Measurements from ENCODE around the gene ELN.
A peak's percentile ranks its signal among the peaks of the same experiment; 100 is the strongest.
"Not testable (repeated sequence)": the region's sequence is repeated elsewhere in the genome, so short reads cannot be mapped to it uniquely, and the experiment has no call there.

Gene ELN

GRCh38 chr7:74044366-74045350 is 16.7 kb downstream of the ELN start:
- no peak for DNase-seq

- DNase-seq: not testable (repeated sequence)
These were observed 18.6 kb downstream of the ELN start for GRCh38 chr7:74046581-74046980.

GRCh38 chr7:74047804-74048380 is 19.9 kb downstream of the ELN start:
- DNase-seq: no peak

- no peak for DNase-seq
These were observed 21.1 kb downstream of the ELN start for GRCh38 chr7:74048999-74049599.

GRCh38 chr7:74049997-74050798 is 22.2 kb downstream of the ELN start:
- no peak for DNase-seq

GRCh38 chr7:74051193-74051592 is 23.2 kb downstream of the ELN start:
- no peak for DNase-seq

GRCh38 chr7:74051629-74052410 is 23.8 kb downstream of the ELN start:
- DNase-seq: peak; percentile 58 to 65

GRCh38 chr7:74052628-74053027 is 24.7 kb downstream of the ELN start:
- DNase-seq: no peak

- no peak for DNase-seq
These were observed 25.7 kb downstream of the ELN start for GRCh38 chr7:74053589-74054186.

- DNase-seq: no peak
These were observed 28.3 kb downstream of the ELN start for GRCh38 chr7:74056096-74056915.

GRCh38 chr7:74057216-74057925 is 29.4 kb downstream of the ELN start:
- no peak for DNase-seq

- no peak for DNase-seq
These were observed 30.0 kb downstream of the ELN start for GRCh38 chr7:74057987-74058386.

GRCh38 chr7:74058486-74058885 is 30.5 kb downstream of the ELN start:
- no peak for DNase-seq

- DNase-seq: no peak
These were observed 31.1 kb downstream of the ELN start for GRCh38 chr7:74059037-74059436.

GRCh38 chr7:74059681-74060588 is 32.0 kb downstream of the ELN start:
- no peak for DNase-seq

- peak; percentile 77 to 87 for DNase-seq
These were observed 34.0 kb downstream of the ELN start for GRCh38 chr7:74061840-74062539.

GRCh38 chr7:74063223-74063641 is 35.3 kb downstream of the ELN start:
- no peak for DNase-seq

GRCh38 chr7:74063646-74064045 is 35.7 kb downstream of the ELN start:
- DNase-seq: no peak
